GM12878 (cell line): Measurements from ENCODE around the gene MOK. TPM values are rescaled to one million over a fixed set of nuclear protein-coding genes. Genes with fewer than 3 reads are reported as not detected.

Experiments used
- ATAC-seq: fragments of 200-7000 bp; cut with Tn5 transposase; 3 replicates; pipeline ENCODE4 v1.9.1; 2020; ENCODE audit warnings: mild to moderate bottlenecking, moderate library complexity
- BruUV-seq: library from RNA; stranded (reverse); fragments of 400-500 nt; replicated peaks from 2 replicates; lab custom pipeline; 2021; lab: Mats Ljungman, UMichigan
- CTCF ChIA-PET: fragments of 300-600 bp; sonication (Branson Sonifier 250); formaldehyde crosslinking; extraction: SDS; loops from one replicate; lab custom pipeline; 2021; ENCODE audit warnings: inconsistent platforms; lab: Yijun Ruan, JAX
- POLR2A ChIA-PET: fragments of 350-600 bp; formaldehyde crosslinking; extraction: SDS; loops from one replicate; lab custom pipeline; 2021; ENCODE audit warnings: inconsistent platforms; lab: Charles Lee
- RAD21 ChIA-PET: fragments of 300-600 bp; sonication (Branson Sonifier 250); formaldehyde crosslinking; loops from one replicate; lab custom pipeline; 2023; ENCODE audit warnings: antibody characterized with exemption; ENCODE audit not compliant: unreplicated experiment; lab: Charles Lee
- SMC1A ChIA-PET: fragments of 300-600 bp; sonication (Branson Sonifier 250); formaldehyde crosslinking; loops from one replicate; lab custom pipeline; 2023; ENCODE audit not compliant: unreplicated experiment, uncharacterized antibody; lab: Charles Lee
- DNase-seq: peaks from one replicate; pipeline ENCODE4 v3.0.0-alpha.2; 2011; ENCODE audit warnings: low read depth, low spot score
- FAIRE-seq: peaks from 3 replicates; lab custom pipeline; 2011; peaks lifted over from hg19 to GRCh38; lab: Jason Lieb, UNC
- H2AFZ ChIP-seq: 2 replicates; pipeline ENCODE4 v1.6.0; 2011; ENCODE audit warnings: low read depth, low read length, control low read depth; ENCODE audit not compliant: control insufficient read depth
- H3K27ac ChIP-seq: 2 replicates; pipeline ENCODE4 v1.5.1; 2011; ENCODE audit warnings: control low read depth; ENCODE audit not compliant: control insufficient read depth, insufficient read depth
- H3K27me3 ChIP-seq, 2 experiments: replicated peaks in 1 of 2; 2 replicates each; pipeline versions ENCODE4 v1.6.0 to v1.6.1; 2011; ENCODE audit warnings: low read length in 1 of 2; ENCODE audit not compliant: control insufficient read depth in 2 of 2, insufficient read depth in 2 of 2
- H3K36me3 ChIP-seq, 2 experiments: 2 replicates each; pipeline ENCODE4 v1.5.1; 2011; ENCODE audit warnings: low read length in 1 of 2; ENCODE audit not compliant: control insufficient read depth in 2 of 2, insufficient read depth in 2 of 2
- H3K4me1 ChIP-seq: 2 replicates; pipeline ENCODE4 v1.6.1; 2011; ENCODE audit warnings: mild to moderate bottlenecking, low read length, moderate library complexity, mixed read lengths; ENCODE audit not compliant: control insufficient read depth, insufficient read depth
- H3K4me2 ChIP-seq: 2 replicates; pipeline ENCODE4 v1.6.0; 2011; ENCODE audit warnings: control low read depth; ENCODE audit not compliant: control insufficient read depth, insufficient read depth
- H3K4me3 ChIP-seq: fragments of 200-600 bp; sonication (generic); 2 replicates; pipeline ENCODE4 v1.5.1; 2016
- H3K79me2 ChIP-seq: 2 replicates; pipeline ENCODE4 v1.6.0; 2011; ENCODE audit warnings: low read length; ENCODE audit not compliant: control insufficient read depth, insufficient read depth
- H3K9ac ChIP-seq: 2 replicates; pipeline ENCODE4 v1.8.0; 2011; ENCODE audit warnings: low read length, control low read depth, mixed read lengths; ENCODE audit not compliant: control insufficient read depth, insufficient read depth
- H3K9me3 ChIP-seq: replicated peaks from 3 replicates; pipeline ENCODE4 v1.5.1; 2011; ENCODE audit warnings: mild to moderate bottlenecking, low read length; ENCODE audit not compliant: control insufficient read depth, insufficient read depth
- H4K20me1 ChIP-seq: 2 replicates; pipeline ENCODE4 v1.6.0; 2011; ENCODE audit not compliant: control insufficient read depth, insufficient read depth
- CHD1 ChIP-seq: IDR thresholded peaks from 2 replicates; pipeline ENCODE4 v1.6.1; 2012; ENCODE audit warnings: low read depth, low read length, improper control_type of control experiment
- ESRRA ChIP-seq: IDR thresholded peaks from 2 replicates; pipeline ENCODE4 v1.6.1; 2012; ENCODE audit warnings: mild to moderate bottlenecking, low read length, improper control_type of control experiment
- FOS ChIP-seq: IDR thresholded peaks from 3 replicates; pipeline ENCODE4 v1.6.1; 2011; ENCODE audit warnings: borderline replicate concordance; ENCODE audit not compliant: insufficient read length; ENCODE audit errors: extremely low read depth
- SIX5 ChIP-seq: IDR thresholded peaks from 2 replicates; pipeline ENCODE4 v1.6.1; 2011; ENCODE audit warnings: mild to moderate bottlenecking, low read depth, low read length, moderate library complexity; ENCODE audit not compliant: severe bottlenecking
- SPI1 ChIP-seq: IDR thresholded peaks from 2 replicates; pipeline ENCODE4 v1.6.1; 2011; ENCODE audit warnings: low read depth, mild to moderate bottlenecking, low read length, moderate library complexity, borderline replicate concordance; ENCODE audit not compliant: insufficient read depth
- SREBF2 ChIP-seq: IDR thresholded peaks from 2 replicates; pipeline ENCODE4 v1.6.1; 2012; ENCODE audit warnings: mild to moderate bottlenecking, low read length
- TBL1XR1 ChIP-seq: IDR thresholded peaks from 2 replicates; pipeline ENCODE4 v1.6.1; 2012; ENCODE audit warnings: low read depth, low read length, improper control_type of control experiment
- WGBS: methylation state at CpG from one replicate; pipeline ENCODE4 v1.1.6; 2016; ENCODE audit warnings: low lambda C conversion rate; ENCODE audit not compliant: insufficient replicate concordance, insufficient coverage; ENCODE audit errors: missing lambda C conversion rate; 5-methylcytosine and 5-hydroxymethylcytosine counted together
- in situ Hi-C: fragments of 300-500 bp; cut with MboI; formaldehyde crosslinking; loops from 9 replicates; pipeline ENCODE4 v1.14.3; 2018; ENCODE audit warnings: mixed read lengths
- intact Hi-C: fragments of 100-400 bp; cut with micrococcal nuclease; formaldehyde crosslinking; loops from one replicate; pipeline ENCODE4 v1.14.2; 2022; ENCODE audit not compliant: unreplicated experiment
- polyA plus RNA-seq, 11 experiments: library from polyadenylated mRNA; depleted of rRNA in 4 of 11; unstranded in 6 of 11; stranded (reverse) in 5 of 11; fragments of >200 nt; fragmentation: Nextera tagmentation in 4 of 11; fragmentation: Illumina TruSeq in 1 of 11; extraction: Ambion mirVana in 4 of 11; extraction: Trizol in 1 of 11; gene quantifications; 1 replicate in 1 of 11; 2 replicates in 10 of 11; pipeline versions ENCODE4 v1.2.1 to v1.2.3, GENCODE V29; 2011 to 2016; ENCODE audit warnings: inconsistent platforms in 2 of 11, missing spikeins in 2 of 11, low read depth in 1 of 11
- total RNA-seq, 4 experiments: library from RNA; depleted of rRNA in 3 of 4; stranded (reverse); fragments of >200 nt in 3 of 4; fragmentation: Illumina TruSeq in 1 of 4; extraction: Trizol in 1 of 4; gene quantifications; 2 replicates each; pipeline versions ENCODE4 v1.2.1 to v1.2.3, GENCODE V29; 2013 to 2021
- TF ChIP-seq, protein P1 (sequence below): fragments of 450-650 bp; IDR thresholded peaks from 2 replicates; pipeline ENCODE4 v1.6.1; 2016; ENCODE audit warnings: mild to moderate bottlenecking
- TF ChIP-seq, protein P2 (sequence below): fragments of 450-650 bp; formaldehyde crosslinking; IDR thresholded peaks from 2 replicates; pipeline ENCODE4 v1.4.0; 2022; ENCODE audit warnings: mild to moderate bottlenecking, moderate library complexity
- TF ChIP-seq, protein P3 (sequence below): fragments of 450-650 bp; IDR thresholded peaks from 2 replicates; pipeline ENCODE4 v1.6.1; 2017; ENCODE audit warnings: antibody characterized with exemption, mild to moderate bottlenecking, moderate library complexity
- TF ChIP-seq, protein P4 (sequence below): IDR thresholded peaks from 2 replicates; pipeline ENCODE4 v1.6.1; 2012; ENCODE audit warnings: improper control_type of control experiment, low read depth, low read length; ENCODE audit not compliant: insufficient replicate concordance

The MOK gene
- total and polyA plus RNA-seq, 10 of the 15 experiments (the other 5 are each of a cell fraction or from before 2014, with no cell fraction given), result 0.10 to 3.0 (median 1.4) TPM

DNA sequence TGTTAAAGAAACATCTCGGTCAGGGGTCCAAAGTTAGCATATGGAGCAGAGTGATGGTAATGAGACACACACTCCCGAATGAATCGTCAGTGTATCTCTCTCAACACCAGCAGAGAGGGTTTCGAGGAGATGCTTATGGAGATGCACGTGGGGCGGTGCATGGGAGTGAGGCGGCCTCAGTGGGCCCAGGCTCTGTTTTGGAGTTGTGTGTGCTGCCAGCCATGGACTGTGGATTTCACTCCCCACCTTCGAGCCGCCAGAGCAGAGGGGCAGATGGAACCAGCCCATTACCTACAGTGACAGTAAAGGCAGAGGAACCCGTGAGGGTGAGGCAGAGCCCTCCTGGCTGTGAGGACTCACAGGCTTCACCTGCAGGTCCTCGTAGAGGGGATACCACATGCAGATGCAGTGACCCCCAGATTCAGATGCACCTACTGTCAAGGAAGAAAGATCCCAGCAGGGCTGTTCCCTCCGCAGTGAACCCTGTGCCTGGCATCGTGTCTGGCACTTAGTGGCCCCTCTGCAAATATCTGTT lies 97.1 kb downstream of the MOK start:
- ATAC-seq (no peak), FAIRE-seq (no peak), DNase-seq (no peak)
- no peak overlapping the region for H2AFZ ChIP-seq
- no peak overlapping the region for H3K27ac ChIP-seq
- ChIA-PET POLR2A (no interaction called here), CTCF (no interaction called here), SMC1A (no interaction called here), RAD21 (no interaction called here)
- no peak overlapping the region for H3K4me3 ChIP-seq
- peaks cover under 1% of the 10 kb centered on the region for H3K4me1 ChIP-seq
- intact Hi-C loops, result no loop called here
- no peaks in the 10 kb centered on the region for H3K27me3 ChIP-seq
- no TSS peak for BruUV-seq
- peaks cover 20 to 24% of the 10 kb centered on the region in 2 experiments for H3K36me3 ChIP-seq
- H3K9me3 ChIP-seq, result no peaks in the 10 kb centered on the region
- in situ Hi-C loops, result no loop called here
- no peaks in the 10 kb centered on the region; the same call in 1 of the 2 replicates for H3K79me2 ChIP-seq
- WGBS, result 97% methylated on average over 13 of the region's 13 CpGs
- no peak overlapping the region for H3K4me2 ChIP-seq
- H4K20me1 ChIP-seq, result no peaks in the 10 kb centered on the region; the same call in 1 of the 2 replicates
- H3K9ac ChIP-seq, result no peak overlapping the region
- TF ChIP-seq ESRRA, result no peak
- TF ChIP-seq, protein P1, sequence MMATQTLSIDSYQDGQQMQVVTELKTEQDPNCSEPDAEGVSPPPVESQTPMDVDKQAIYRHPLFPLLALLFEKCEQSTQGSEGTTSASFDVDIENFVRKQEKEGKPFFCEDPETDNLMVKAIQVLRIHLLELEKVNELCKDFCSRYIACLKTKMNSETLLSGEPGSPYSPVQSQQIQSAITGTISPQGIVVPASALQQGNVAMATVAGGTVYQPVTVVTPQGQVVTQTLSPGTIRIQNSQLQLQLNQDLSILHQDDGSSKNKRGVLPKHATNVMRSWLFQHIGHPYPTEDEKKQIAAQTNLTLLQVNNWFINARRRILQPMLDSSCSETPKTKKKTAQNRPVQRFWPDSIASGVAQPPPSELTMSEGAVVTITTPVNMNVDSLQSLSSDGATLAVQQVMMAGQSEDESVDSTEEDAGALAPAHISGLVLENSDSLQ, result no peak
- no peak for TF ChIP-seq TBL1XR1
- no peak for TF ChIP-seq FOS
- no peak for TF ChIP-seq CHD1
- TF ChIP-seq SREBF2, result no peak
- TF ChIP-seq, protein P2, sequence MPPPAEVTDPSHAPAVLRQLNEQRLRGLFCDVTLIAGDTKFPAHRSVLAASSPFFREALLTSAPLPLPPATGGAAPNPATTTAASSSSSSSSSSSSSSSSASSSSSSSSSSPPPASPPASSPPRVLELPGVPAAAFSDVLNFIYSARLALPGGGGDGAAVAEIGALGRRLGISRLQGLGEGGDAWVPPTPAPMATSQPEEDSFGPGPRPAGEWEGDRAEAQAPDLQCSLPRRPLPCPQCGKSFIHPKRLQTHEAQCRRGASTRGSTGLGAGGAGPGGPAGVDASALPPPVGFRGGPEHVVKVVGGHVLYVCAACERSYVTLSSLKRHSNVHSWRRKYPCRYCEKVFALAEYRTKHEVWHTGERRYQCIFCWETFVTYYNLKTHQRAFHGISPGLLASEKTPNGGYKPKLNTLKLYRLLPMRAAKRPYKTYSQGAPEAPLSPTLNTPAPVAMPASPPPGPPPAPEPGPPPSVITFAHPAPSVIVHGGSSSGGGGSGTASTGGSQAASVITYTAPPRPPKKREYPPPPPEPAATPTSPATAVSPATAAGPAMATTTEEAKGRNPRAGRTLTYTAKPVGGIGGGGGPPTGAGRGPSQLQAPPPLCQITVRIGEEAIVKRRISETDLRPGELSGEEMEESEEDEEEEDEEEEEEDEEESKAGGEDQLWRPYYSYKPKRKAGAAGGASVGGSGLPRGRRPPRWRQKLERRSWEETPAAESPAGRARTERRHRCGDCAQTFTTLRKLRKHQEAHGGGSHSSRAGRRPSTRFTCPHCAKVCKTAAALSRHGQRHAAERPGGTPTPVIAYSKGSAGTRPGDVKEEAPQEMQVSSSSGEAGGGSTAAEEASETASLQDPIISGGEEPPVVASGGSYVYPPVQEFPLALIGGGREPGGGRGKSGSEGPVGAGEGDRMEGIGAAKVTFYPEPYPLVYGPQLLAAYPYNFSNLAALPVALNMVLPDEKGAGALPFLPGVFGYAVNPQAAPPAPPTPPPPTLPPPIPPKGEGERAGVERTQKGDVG (CRISPR knock-in tag), result no peak
- TF ChIP-seq, protein P3, sequence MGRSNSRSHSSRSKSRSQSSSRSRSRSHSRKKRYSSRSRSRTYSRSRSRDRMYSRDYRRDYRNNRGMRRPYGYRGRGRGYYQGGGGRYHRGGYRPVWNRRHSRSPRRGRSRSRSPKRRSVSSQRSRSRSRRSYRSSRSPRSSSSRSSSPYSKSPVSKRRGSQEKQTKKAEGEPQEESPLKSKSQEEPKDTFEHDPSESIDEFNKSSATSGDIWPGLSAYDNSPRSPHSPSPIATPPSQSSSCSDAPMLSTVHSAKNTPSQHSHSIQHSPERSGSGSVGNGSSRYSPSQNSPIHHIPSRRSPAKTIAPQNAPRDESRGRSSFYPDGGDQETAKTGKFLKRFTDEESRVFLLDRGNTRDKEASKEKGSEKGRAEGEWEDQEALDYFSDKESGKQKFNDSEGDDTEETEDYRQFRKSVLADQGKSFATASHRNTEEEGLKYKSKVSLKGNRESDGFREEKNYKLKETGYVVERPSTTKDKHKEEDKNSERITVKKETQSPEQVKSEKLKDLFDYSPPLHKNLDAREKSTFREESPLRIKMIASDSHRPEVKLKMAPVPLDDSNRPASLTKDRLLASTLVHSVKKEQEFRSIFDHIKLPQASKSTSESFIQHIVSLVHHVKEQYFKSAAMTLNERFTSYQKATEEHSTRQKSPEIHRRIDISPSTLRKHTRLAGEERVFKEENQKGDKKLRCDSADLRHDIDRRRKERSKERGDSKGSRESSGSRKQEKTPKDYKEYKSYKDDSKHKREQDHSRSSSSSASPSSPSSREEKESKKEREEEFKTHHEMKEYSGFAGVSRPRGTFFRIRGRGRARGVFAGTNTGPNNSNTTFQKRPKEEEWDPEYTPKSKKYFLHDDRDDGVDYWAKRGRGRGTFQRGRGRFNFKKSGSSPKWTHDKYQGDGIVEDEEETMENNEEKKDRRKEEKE, result no peak
- no peak for TF ChIP-seq SPI1
- TF ChIP-seq, protein P4, sequence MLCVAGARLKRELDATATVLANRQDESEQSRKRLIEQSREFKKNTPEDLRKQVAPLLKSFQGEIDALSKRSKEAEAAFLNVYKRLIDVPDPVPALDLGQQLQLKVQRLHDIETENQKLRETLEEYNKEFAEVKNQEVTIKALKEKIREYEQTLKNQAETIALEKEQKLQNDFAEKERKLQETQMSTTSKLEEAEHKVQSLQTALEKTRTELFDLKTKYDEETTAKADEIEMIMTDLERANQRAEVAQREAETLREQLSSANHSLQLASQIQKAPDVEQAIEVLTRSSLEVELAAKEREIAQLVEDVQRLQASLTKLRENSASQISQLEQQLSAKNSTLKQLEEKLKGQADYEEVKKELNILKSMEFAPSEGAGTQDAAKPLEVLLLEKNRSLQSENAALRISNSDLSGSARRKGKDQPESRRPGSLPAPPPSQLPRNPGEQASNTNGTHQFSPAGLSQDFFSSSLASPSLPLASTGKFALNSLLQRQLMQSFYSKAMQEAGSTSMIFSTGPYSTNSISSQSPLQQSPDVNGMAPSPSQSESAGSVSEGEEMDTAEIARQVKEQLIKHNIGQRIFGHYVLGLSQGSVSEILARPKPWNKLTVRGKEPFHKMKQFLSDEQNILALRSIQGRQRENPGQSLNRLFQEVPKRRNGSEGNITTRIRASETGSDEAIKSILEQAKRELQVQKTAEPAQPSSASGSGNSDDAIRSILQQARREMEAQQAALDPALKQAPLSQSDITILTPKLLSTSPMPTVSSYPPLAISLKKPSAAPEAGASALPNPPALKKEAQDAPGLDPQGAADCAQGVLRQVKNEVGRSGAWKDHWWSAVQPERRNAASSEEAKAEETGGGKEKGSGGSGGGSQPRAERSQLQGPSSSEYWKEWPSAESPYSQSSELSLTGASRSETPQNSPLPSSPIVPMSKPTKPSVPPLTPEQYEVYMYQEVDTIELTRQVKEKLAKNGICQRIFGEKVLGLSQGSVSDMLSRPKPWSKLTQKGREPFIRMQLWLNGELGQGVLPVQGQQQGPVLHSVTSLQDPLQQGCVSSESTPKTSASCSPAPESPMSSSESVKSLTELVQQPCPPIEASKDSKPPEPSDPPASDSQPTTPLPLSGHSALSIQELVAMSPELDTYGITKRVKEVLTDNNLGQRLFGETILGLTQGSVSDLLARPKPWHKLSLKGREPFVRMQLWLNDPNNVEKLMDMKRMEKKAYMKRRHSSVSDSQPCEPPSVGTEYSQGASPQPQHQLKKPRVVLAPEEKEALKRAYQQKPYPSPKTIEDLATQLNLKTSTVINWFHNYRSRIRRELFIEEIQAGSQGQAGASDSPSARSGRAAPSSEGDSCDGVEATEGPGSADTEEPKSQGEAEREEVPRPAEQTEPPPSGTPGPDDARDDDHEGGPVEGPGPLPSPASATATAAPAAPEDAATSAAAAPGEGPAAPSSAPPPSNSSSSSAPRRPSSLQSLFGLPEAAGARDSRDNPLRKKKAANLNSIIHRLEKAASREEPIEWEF, result no peak
- TF ChIP-seq SIX5, result no peak
